Astrocyte of the cerebellum (primary cell): ENCODE data around the gene CNTNAP2.

Experiments
- DNase-seq: peaks from one replicate; pipeline ENCODE4 v3.0.0-alpha.2; 2011; ENCODE audit warnings: low read depth
- H3K4me3 ChIP-seq: 2 replicates; pipeline ENCODE4 v1.5.1; 2011; ENCODE audit warnings: mild to moderate bottlenecking, low read depth, low read length, moderate library complexity
- in situ Hi-C: cut with HindIII; loops from 2 replicates; pipeline ENCODE4 v1.10.0; 2017; ENCODE audit warnings: low sequenced_read_pairs
- TF ChIP-seq, protein P1 (sequence below): IDR thresholded peaks from 2 replicates; pipeline ENCODE4 v1.5.1; 2012; ENCODE audit warnings: low read length, low read depth, moderate library complexity, mild to moderate bottlenecking; ENCODE audit errors: missing control alignments

The CNTNAP2 gene

DNA sequence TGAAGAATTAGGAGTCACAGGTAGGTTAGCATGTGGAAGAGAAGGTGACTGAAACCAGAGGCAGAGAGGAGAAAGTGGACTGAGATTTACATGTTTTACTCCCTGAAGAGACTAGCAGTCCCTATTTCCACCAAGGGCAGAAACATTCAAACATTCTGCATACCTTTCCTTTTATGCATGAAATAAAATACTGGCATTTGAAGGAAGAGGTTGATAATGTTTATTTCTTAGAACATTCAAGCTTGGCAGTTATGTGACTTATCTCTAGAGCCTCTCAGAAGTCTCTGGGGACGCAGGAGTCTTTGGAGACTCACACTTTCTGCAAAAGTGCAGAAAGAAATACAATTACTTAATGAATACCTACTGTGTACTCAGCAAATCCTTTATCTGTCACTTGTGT is 1966.8 kb downstream of the CNTNAP2 start:
- no peak for DNase-seq
- TF ChIP-seq, protein P1, sequence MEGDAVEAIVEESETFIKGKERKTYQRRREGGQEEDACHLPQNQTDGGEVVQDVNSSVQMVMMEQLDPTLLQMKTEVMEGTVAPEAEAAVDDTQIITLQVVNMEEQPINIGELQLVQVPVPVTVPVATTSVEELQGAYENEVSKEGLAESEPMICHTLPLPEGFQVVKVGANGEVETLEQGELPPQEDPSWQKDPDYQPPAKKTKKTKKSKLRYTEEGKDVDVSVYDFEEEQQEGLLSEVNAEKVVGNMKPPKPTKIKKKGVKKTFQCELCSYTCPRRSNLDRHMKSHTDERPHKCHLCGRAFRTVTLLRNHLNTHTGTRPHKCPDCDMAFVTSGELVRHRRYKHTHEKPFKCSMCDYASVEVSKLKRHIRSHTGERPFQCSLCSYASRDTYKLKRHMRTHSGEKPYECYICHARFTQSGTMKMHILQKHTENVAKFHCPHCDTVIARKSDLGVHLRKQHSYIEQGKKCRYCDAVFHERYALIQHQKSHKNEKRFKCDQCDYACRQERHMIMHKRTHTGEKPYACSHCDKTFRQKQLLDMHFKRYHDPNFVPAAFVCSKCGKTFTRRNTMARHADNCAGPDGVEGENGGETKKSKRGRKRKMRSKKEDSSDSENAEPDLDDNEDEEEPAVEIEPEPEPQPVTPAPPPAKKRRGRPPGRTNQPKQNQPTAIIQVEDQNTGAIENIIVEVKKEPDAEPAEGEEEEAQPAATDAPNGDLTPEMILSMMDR, result no peak
- H3K4me3 ChIP-seq, result no peak overlapping the region
- in situ Hi-C loops, result no loop called here

GRCh38 chr7:148084138-148084537 is 1967.5 kb downstream of the CNTNAP2 start:
- TF ChIP-seq, protein P1, result peak; percentile 63
- peak; percentile 24 for DNase-seq
- no peak overlapping the region for H3K4me3 ChIP-seq
- in situ Hi-C loops, result no loop called here

- TF ChIP-seq, protein P1, result no peak
- in situ Hi-C loops, result no loop called here
- DNase-seq, result no peak
- no peak overlapping the region for H3K4me3 ChIP-seq
Measured at GRCh38 chr7:148091882-148092281, 1975.3 kb downstream of the CNTNAP2 start.

DNA sequence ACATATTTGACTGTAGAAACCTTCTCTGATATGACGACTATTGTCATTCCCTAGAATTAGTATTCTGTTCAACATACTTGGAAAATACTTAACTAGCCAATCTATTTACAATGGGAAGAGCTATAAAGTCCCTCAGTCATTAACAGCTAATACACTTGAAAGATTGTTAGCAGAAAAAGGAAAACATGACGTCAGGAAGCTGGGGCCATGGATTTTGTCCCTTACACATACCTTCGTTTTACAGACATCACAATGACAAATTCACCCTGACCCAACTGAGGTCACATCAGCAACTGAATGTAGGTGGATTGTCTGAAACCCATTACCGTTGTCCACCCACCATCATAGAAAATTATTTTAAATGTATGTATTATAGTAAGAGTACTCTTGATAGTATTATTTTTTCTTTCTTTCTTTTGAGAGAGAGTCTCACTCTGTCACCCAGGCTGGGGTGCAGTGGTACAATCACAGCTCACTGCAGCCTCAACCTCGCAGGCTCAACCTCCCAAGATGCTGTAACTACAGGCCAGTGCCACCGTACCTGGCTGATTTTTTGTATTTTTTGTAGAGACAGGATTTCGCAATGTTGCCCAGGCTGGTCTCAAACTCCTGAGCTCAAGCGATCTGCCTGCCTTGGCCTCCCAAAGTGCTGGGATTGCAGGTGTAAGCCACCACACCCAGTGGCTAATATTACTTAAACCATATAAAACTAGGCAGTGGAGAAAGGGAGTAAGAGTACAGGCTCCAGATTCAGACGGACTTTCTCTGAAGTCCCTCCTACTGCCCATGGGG is 1977.0 kb downstream of the CNTNAP2 start:
- TF ChIP-seq, protein P1, result no peak
- H3K4me3 ChIP-seq, result no peak overlapping the region
- no peak for DNase-seq
- in situ Hi-C loops, result no loop called here

DNA sequence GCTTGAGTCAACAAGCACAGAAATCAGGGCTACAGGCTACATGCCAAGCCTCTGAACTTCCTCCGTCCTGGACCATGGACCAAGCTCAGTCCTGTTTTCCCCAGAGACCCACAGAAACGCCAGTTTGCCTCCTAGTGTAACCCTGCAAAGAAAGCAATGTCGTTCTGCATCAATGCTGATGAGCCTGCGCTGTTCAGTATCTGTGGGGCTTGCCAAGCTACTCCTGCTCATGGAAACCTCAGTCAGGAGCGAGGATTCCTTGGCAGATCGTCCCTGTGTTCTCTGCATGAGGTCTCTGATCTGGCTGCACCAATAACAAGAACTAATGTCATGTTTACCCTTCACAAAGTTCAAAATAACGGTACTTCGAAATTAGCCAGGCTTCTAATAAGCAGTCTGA is 1978.5 kb downstream of the CNTNAP2 start:
- DNase-seq, result no peak
- in situ Hi-C loops, result no loop called here
- no peak overlapping the region for H3K4me3 ChIP-seq
- TF ChIP-seq, protein P1, result no peak

- DNase-seq, result no peak
Measured at GRCh38 chr7:148104136-148104716, 1987.6 kb downstream of the CNTNAP2 start.

More at GRCh38 chr7:148104136-148104716, 1987.6 kb downstream of the CNTNAP2 start:
- in situ Hi-C loops, result no loop called here
- H3K4me3 ChIP-seq, result no peak overlapping the region
- TF ChIP-seq, protein P1, result no peak
